Stimulated activated naive CD8-positive, alpha-beta T cell treated with anti-CD3 and anti-CD28 coated beads, Interleukin-15, amount 100 ng/mL, for 72 hours (primary cell): Measurements from ENCODE around the gene PCGF3.
"Not testable (repeated sequence)": the region's sequence is repeated elsewhere in the genome, so short reads cannot be mapped to it uniquely, and the experiment has no call there.

Source experiments
- ATAC-seq: fragments of 150-1000 bp; cut with Tn5 transposase; 2 replicates; pipeline ENCODE4 v1.10.0; 2021; ENCODE audit warnings: mild to moderate bottlenecking, moderate library complexity
- DNase-seq, 2 donors: peaks; one replicate each; pipeline ENCODE4 v3.0.0; 2021 to 2022
- H3K27ac Mint-ChIP-seq, 2 donors: one replicate each; pipeline ENCODE4 v1.8.0; 2022; ENCODE audit warnings: mild to moderate bottlenecking in 2 of 2, mixed read lengths in 2 of 2, moderate library complexity in 2 of 2
- H3K27me3 Mint-ChIP-seq: one replicate; pipeline ENCODE4 v1.8.0; 2022; ENCODE audit warnings: mixed read lengths
- H3K4me1 Mint-ChIP-seq: one replicate; pipeline ENCODE4 v1.8.0; 2022; ENCODE audit warnings: mild to moderate bottlenecking, mixed read lengths
- H3K4me3 Mint-ChIP-seq, 2 donors: one replicate each; pipeline ENCODE4 v1.8.0; 2022; ENCODE audit warnings: mild to moderate bottlenecking in 2 of 2, mixed read lengths in 2 of 2, moderate library complexity in 1 of 2
- H3K9me3 Mint-ChIP-seq, 2 donors: one replicate each; pipeline ENCODE4 v1.8.0; 2022; ENCODE audit warnings: mixed read lengths in 2 of 2

PCGF3 gene

GRCh38 chr4:704198-704891 lies 1.3 kb upstream of the PCGF3 start:
- H3K27ac Mint-ChIP-seq, result peak overlapping the region in 1 of 2 donors; percentile 42

GRCh38 chr4:704971-705277 lies 708 bp upstream of the PCGF3 start:
- Mint-ChIP-seq H3K4me1 (peaks cover 46% of the 10 kb centered on the region), H3K9me3 (no peaks in the 10 kb centered on the region), H3K4me3 (peak overlapping the region; percentile 88 to 92), H3K27ac (peak overlapping the region in 1 of 2 donors; percentile 50), H3K27me3 (no peaks in the 10 kb centered on the region)
- DNase-seq (no peak), ATAC-seq (no peak)

More at GRCh38 chr4:704198-704891, 1.3 kb upstream of the PCGF3 start:
- peak overlapping the region; percentile 88 to 92 for H3K4me3 Mint-ChIP-seq
- peaks cover 46% of the 10 kb centered on the region for H3K4me1 Mint-ChIP-seq
- no peaks in the 10 kb centered on the region for H3K9me3 Mint-ChIP-seq
- H3K27me3 Mint-ChIP-seq, result no peaks in the 10 kb centered on the region
- DNase-seq, result no peak
- no peak for ATAC-seq

- peak overlapping the region in 1 of 2 donors; percentile 74 for H3K27ac Mint-ChIP-seq
- H3K9me3 Mint-ChIP-seq, result not testable (repeated sequence)
Observed at GRCh38 chr4:706083-706633, 526 bp downstream of the PCGF3 start.

GRCh38 chr4:706834-707598 lies 1.4 kb downstream of the PCGF3 start:
- no peak for ATAC-seq
- H3K4me3 Mint-ChIP-seq, result peak overlapping the region in 1 of 2 donors; percentile 65
- H3K27me3 Mint-ChIP-seq, result no peaks in the 10 kb centered on the region
- DNase-seq, result no peak
- H3K4me1 Mint-ChIP-seq, result peaks cover 39% of the 10 kb centered on the region
- H3K9me3 Mint-ChIP-seq, result no peaks in the 10 kb centered on the region
- H3K27ac Mint-ChIP-seq, result peak overlapping the region in 1 of 2 donors; percentile 82

More at GRCh38 chr4:706083-706633, 526 bp downstream of the PCGF3 start:
- Mint-ChIP-seq H3K4me3 (peak overlapping the region; percentile 19 to 92), H3K4me1 (peaks cover 39% of the 10 kb centered on the region)
- DNase-seq, ATAC-seq, H3K27me3 Mint-ChIP-seq: not testable (repeated sequence)

GRCh38 chr4:707929-708630 lies 2.4 kb downstream of the PCGF3 start:
- DNase-seq, result no peak
- Mint-ChIP-seq H3K27ac (no peak overlapping the region), H3K27me3 (no peaks in the 10 kb centered on the region), H3K9me3 (no peaks in the 10 kb centered on the region), H3K4me1 (peaks cover 39% of the 10 kb centered on the region), H3K4me3 (no peak overlapping the region)
- ATAC-seq, result no peak

- no peak overlapping the region for H3K27ac Mint-ChIP-seq
- ATAC-seq (no peak), DNase-seq (no peak)
- no peaks in the 10 kb centered on the region for H3K27me3 Mint-ChIP-seq
- no peaks in the 10 kb centered on the region for H3K9me3 Mint-ChIP-seq
- H3K4me3 Mint-ChIP-seq, result no peak overlapping the region
- H3K4me1 Mint-ChIP-seq, result peaks cover 39% of the 10 kb centered on the region
Observed at GRCh38 chr4:708631-708933, 3.0 kb downstream of the PCGF3 start.

GRCh38 chr4:709348-709747 lies 3.7 kb downstream of the PCGF3 start:
- H3K9me3 Mint-ChIP-seq, result no peaks in the 10 kb centered on the region
- no peaks in the 10 kb centered on the region for H3K27me3 Mint-ChIP-seq
- no peak overlapping the region for H3K27ac Mint-ChIP-seq
- no peak for ATAC-seq
- DNase-seq, result no peak
- no peak overlapping the region for H3K4me3 Mint-ChIP-seq
- peaks cover 41% of the 10 kb centered on the region for H3K4me1 Mint-ChIP-seq

- no peaks in the 10 kb centered on the region for H3K9me3 Mint-ChIP-seq
- no peak overlapping the region for H3K4me3 Mint-ChIP-seq
- no peak for ATAC-seq
- peaks cover 37% of the 10 kb centered on the region for H3K4me1 Mint-ChIP-seq
- no peak for DNase-seq
- H3K27me3 Mint-ChIP-seq, result no peaks in the 10 kb centered on the region
- no peak overlapping the region for H3K27ac Mint-ChIP-seq
Observed at GRCh38 chr4:710116-710515, 4.5 kb downstream of the PCGF3 start.

- no peaks in the 10 kb centered on the region for H3K27me3 Mint-ChIP-seq
- DNase-seq, result no peak
- H3K27ac Mint-ChIP-seq, result no peak overlapping the region
- ATAC-seq, result no peak
- H3K9me3 Mint-ChIP-seq, result no peaks in the 10 kb centered on the region
- H3K4me3 Mint-ChIP-seq, result no peak overlapping the region
- peaks cover 33% of the 10 kb centered on the region for H3K4me1 Mint-ChIP-seq
Observed at GRCh38 chr4:710916-711315, 5.3 kb downstream of the PCGF3 start.

- Mint-ChIP-seq H3K27ac (no peak overlapping the region), H3K9me3 (no peaks in the 10 kb centered on the region), H3K4me3 (no peak overlapping the region), H3K27me3 (no peaks in the 10 kb centered on the region), H3K4me1 (peaks cover 29% of the 10 kb centered on the region)
- no peak for DNase-seq
- no peak for ATAC-seq
Observed at GRCh38 chr4:712093-712492, 6.5 kb downstream of the PCGF3 start.

- Mint-ChIP-seq H3K9me3 (no peaks in the 10 kb centered on the region), H3K27ac (no peak overlapping the region), H3K4me3 (no peak overlapping the region), H3K27me3 (no peaks in the 10 kb centered on the region), H3K4me1 (peaks cover 34% of the 10 kb centered on the region)
- no peak for DNase-seq
- no peak for ATAC-seq
Observed at GRCh38 chr4:712916-713632, 7.4 kb downstream of the PCGF3 start.

GRCh38 chr4:714087-714486 lies 8.5 kb downstream of the PCGF3 start:
- Mint-ChIP-seq H3K9me3 (no peaks in the 10 kb centered on the region), H3K27me3 (no peaks in the 10 kb centered on the region), H3K27ac (no peak overlapping the region), H3K4me3 (no peak overlapping the region), H3K4me1 (peaks cover 28% of the 10 kb centered on the region)
- DNase-seq, result no peak
- no peak for ATAC-seq

GRCh38 chr4:717601-718320 lies 12.1 kb downstream of the PCGF3 start:
- H3K4me1 Mint-ChIP-seq, result peaks cover 34% of the 10 kb centered on the region
- peaks cover 0 to 6% of the 10 kb centered on the region in 2 donors for H3K9me3 Mint-ChIP-seq
- peak overlapping the region in 1 of 2 donors; percentile 71 for H3K27ac Mint-ChIP-seq
- DNase-seq, result no peak
- no peaks in the 10 kb centered on the region for H3K27me3 Mint-ChIP-seq
- peak; percentile 29 for ATAC-seq
- H3K4me3 Mint-ChIP-seq, result no peak overlapping the region

- peak overlapping the region in 1 of 2 donors; percentile 34 for H3K27ac Mint-ChIP-seq
- H3K4me3 Mint-ChIP-seq, result no peak overlapping the region
- no peaks in the 10 kb centered on the region for H3K27me3 Mint-ChIP-seq
- peaks cover 37% of the 10 kb centered on the region for H3K4me1 Mint-ChIP-seq
- H3K9me3 Mint-ChIP-seq, result peaks cover 0 to 6% of the 10 kb centered on the region in 2 donors
- DNase-seq (no peak), ATAC-seq (no peak)
Observed at GRCh38 chr4:718460-718859, 12.8 kb downstream of the PCGF3 start.
